ENCODE results near the gene MROH2B.
"Not testable (repeated sequence)": the region's sequence is repeated elsewhere in the genome, so short reads cannot be mapped to it uniquely, and the experiment has no call there.

The MROH2B gene

GRCh38 chr5:41087461-41087860 lies 16.3 kb upstream of the MROH2B start:
- no peak overlapping the region for H3K4me3 ChIP-seq (ENCODE audit: low read length)
- no peak overlapping the region for H3K9ac ChIP-seq (ENCODE audit: low read length)
- H3K27ac ChIP-seq (ENCODE audit: low read length): no peak overlapping the region
- H3K27me3 ChIP-seq (ENCODE audit: control insufficient read depth, insufficient read depth, low read length): no peaks in the 10 kb centered on the region
- no peaks in the 10 kb centered on the region for H3K9me3 ChIP-seq (ENCODE audit: control insufficient read depth, low read depth, low read length)
- H3K36me3 ChIP-seq (ENCODE audit: control insufficient read depth, low read depth, low read length): no peaks in the 10 kb centered on the region
- no peaks in the 10 kb centered on the region for H3K4me1 ChIP-seq (ENCODE audit: control insufficient read depth, low read depth, low read length)

GRCh38 chr5:41083306-41083705 lies 12.2 kb upstream of the MROH2B start:
- Histone ChIP-seq H3K4me3 (ENCODE audit: low read length) (no peak overlapping the region), H3K36me3 (ENCODE audit: control insufficient read depth, low read depth, low read length) (no peaks in the 10 kb centered on the region), H3K9ac (ENCODE audit: low read length) (no peak overlapping the region), H3K9me3 (ENCODE audit: control insufficient read depth, low read depth, low read length) (no peaks in the 10 kb centered on the region), H3K27ac (ENCODE audit: low read length) (no peak overlapping the region), H3K27me3 (ENCODE audit: control insufficient read depth, insufficient read depth, low read length) (no peaks in the 10 kb centered on the region), H3K4me1 (ENCODE audit: control insufficient read depth, low read depth, low read length) (no peaks in the 10 kb centered on the region)

- no peaks in the 10 kb centered on the region for H3K27me3 ChIP-seq (ENCODE audit: control insufficient read depth, insufficient read depth, low read length)
- peaks cover 3% of the 10 kb centered on the region for H3K4me1 ChIP-seq (ENCODE audit: control insufficient read depth, low read depth, low read length)
- no peak overlapping the region for H3K27ac ChIP-seq (ENCODE audit: low read length)
- H3K4me3 ChIP-seq (ENCODE audit: low read length): no peak overlapping the region
- no peaks in the 10 kb centered on the region for H3K36me3 ChIP-seq (ENCODE audit: control insufficient read depth, low read depth, low read length)
- no peaks in the 10 kb centered on the region for H3K9me3 ChIP-seq (ENCODE audit: control insufficient read depth, low read depth, low read length)
- no peak overlapping the region for H3K9ac ChIP-seq (ENCODE audit: low read length)
Observed at GRCh38 chr5:41071975-41072374, 833 bp upstream of the MROH2B start.

- Histone ChIP-seq H3K4me3 (ENCODE audit: low read length) (no peak overlapping the region), H3K27ac (ENCODE audit: low read length) (no peak overlapping the region), H3K9ac (ENCODE audit: low read length) (no peak overlapping the region), H3K4me1 (ENCODE audit: control insufficient read depth, low read depth, low read length) (peaks cover 12% of the 10 kb centered on the region), H3K27me3 (ENCODE audit: control insufficient read depth, insufficient read depth, low read length) (no peaks in the 10 kb centered on the region), H3K9me3 (ENCODE audit: control insufficient read depth, low read depth, low read length) (no peaks in the 10 kb centered on the region), H3K36me3 (ENCODE audit: control insufficient read depth, low read depth, low read length) (no peaks in the 10 kb centered on the region)
Observed at GRCh38 chr5:41067714-41068568, 3.2 kb downstream of the MROH2B start.

GRCh38 chr5:41065691-41066335 lies 5.3 kb downstream of the MROH2B start:
- Histone ChIP-seq H3K9ac (ENCODE audit: low read length) (no peak overlapping the region), H3K4me1 (ENCODE audit: control insufficient read depth, low read depth, low read length) (peaks cover 12% of the 10 kb centered on the region), H3K9me3 (ENCODE audit: control insufficient read depth, low read depth, low read length) (no peaks in the 10 kb centered on the region), H3K4me3 (ENCODE audit: low read length) (no peak overlapping the region), H3K36me3 (ENCODE audit: control insufficient read depth, low read depth, low read length) (no peaks in the 10 kb centered on the region), H3K27me3 (ENCODE audit: control insufficient read depth, insufficient read depth, low read length) (no peaks in the 10 kb centered on the region), H3K27ac (ENCODE audit: low read length) (no peak overlapping the region)

- no peak overlapping the region for H3K9ac ChIP-seq (ENCODE audit: low read length)
- no peaks in the 10 kb centered on the region for H3K27me3 ChIP-seq (ENCODE audit: control insufficient read depth, insufficient read depth, low read length)
- H3K27ac ChIP-seq (ENCODE audit: low read length): no peak overlapping the region
- H3K36me3 ChIP-seq (ENCODE audit: control insufficient read depth, low read depth, low read length): no peaks in the 10 kb centered on the region
- H3K9me3 ChIP-seq (ENCODE audit: control insufficient read depth, low read depth, low read length): no peaks in the 10 kb centered on the region
- no peaks in the 10 kb centered on the region for H3K4me1 ChIP-seq (ENCODE audit: control insufficient read depth, low read depth, low read length)
- H3K4me3 ChIP-seq (ENCODE audit: low read length): no peak overlapping the region
Observed at GRCh38 chr5:41057940-41058339, 13.2 kb downstream of the MROH2B start.

- no peaks in the 10 kb centered on the region for H3K27me3 ChIP-seq (ENCODE audit: control insufficient read depth, insufficient read depth, low read length)
- no peak overlapping the region for H3K4me3 ChIP-seq (ENCODE audit: low read length)
- H3K9me3 ChIP-seq (ENCODE audit: control insufficient read depth, low read depth, low read length): no peaks in the 10 kb centered on the region
- H3K36me3 ChIP-seq (ENCODE audit: control insufficient read depth, low read depth, low read length): no peaks in the 10 kb centered on the region
- H3K27ac ChIP-seq (ENCODE audit: low read length): no peak overlapping the region
- no peaks in the 10 kb centered on the region for H3K4me1 ChIP-seq (ENCODE audit: control insufficient read depth, low read depth, low read length)
- H3K9ac ChIP-seq (ENCODE audit: low read length): no peak overlapping the region
Observed at GRCh38 chr5:41057231-41057630, 13.9 kb downstream of the MROH2B start.

GRCh38 chr5:41048986-41049385 lies 22.2 kb downstream of the MROH2B start:
- H3K9ac ChIP-seq (ENCODE audit: low read length): no peak overlapping the region
- no peaks in the 10 kb centered on the region for H3K27me3 ChIP-seq (ENCODE audit: control insufficient read depth, insufficient read depth, low read length)
- no peaks in the 10 kb centered on the region for H3K9me3 ChIP-seq (ENCODE audit: control insufficient read depth, low read depth, low read length)
- no peak overlapping the region for H3K4me3 ChIP-seq (ENCODE audit: low read length)
- H3K36me3 ChIP-seq (ENCODE audit: control insufficient read depth, low read depth, low read length): no peaks in the 10 kb centered on the region
- no peaks in the 10 kb centered on the region for H3K4me1 ChIP-seq (ENCODE audit: control insufficient read depth, low read depth, low read length)
- H3K27ac ChIP-seq (ENCODE audit: low read length): no peak overlapping the region

GRCh38 chr5:41043109-41043747 lies 27.9 kb downstream of the MROH2B start:
- Histone ChIP-seq H3K9me3 (ENCODE audit: control insufficient read depth, low read depth, low read length) (no peaks in the 10 kb centered on the region), H3K4me3 (ENCODE audit: low read length) (no peak overlapping the region), H3K9ac (ENCODE audit: low read length) (no peak overlapping the region), H3K27me3 (ENCODE audit: control insufficient read depth, insufficient read depth, low read length) (no peaks in the 10 kb centered on the region), H3K36me3 (ENCODE audit: control insufficient read depth, low read depth, low read length) (no peaks in the 10 kb centered on the region), H3K4me1 (ENCODE audit: control insufficient read depth, low read depth, low read length) (no peaks in the 10 kb centered on the region), H3K27ac (ENCODE audit: low read length) (no peak overlapping the region)

GRCh38 chr5:41032973-41033372 lies 38.2 kb downstream of the MROH2B start:
- no peaks in the 10 kb centered on the region for H3K4me1 ChIP-seq (ENCODE audit: control insufficient read depth, low read depth, low read length)
- no peaks in the 10 kb centered on the region for H3K36me3 ChIP-seq (ENCODE audit: control insufficient read depth, low read depth, low read length)
- H3K9ac ChIP-seq (ENCODE audit: low read length): no peak overlapping the region
- H3K27ac ChIP-seq (ENCODE audit: low read length): no peak overlapping the region
- H3K27me3 ChIP-seq (ENCODE audit: control insufficient read depth, insufficient read depth, low read length): no peaks in the 10 kb centered on the region
- no peaks in the 10 kb centered on the region for H3K9me3 ChIP-seq (ENCODE audit: control insufficient read depth, low read depth, low read length)
- no peak overlapping the region for H3K4me3 ChIP-seq (ENCODE audit: low read length)

- not testable (repeated sequence) for H3K36me3 ChIP-seq (ENCODE audit: control insufficient read depth, low read depth, low read length); H3K4me1 ChIP-seq (ENCODE audit: control insufficient read depth, low read depth, low read length); H3K9ac ChIP-seq (ENCODE audit: low read length); H3K27ac ChIP-seq (ENCODE audit: low read length); H3K9me3 ChIP-seq (ENCODE audit: control insufficient read depth, low read depth, low read length); H3K27me3 ChIP-seq (ENCODE audit: control insufficient read depth, insufficient read depth, low read length); H3K4me3 ChIP-seq (ENCODE audit: low read length)
Observed at GRCh38 chr5:41022600-41022999, 48.5 kb downstream of the MROH2B start.

Data from iPS-18a (cell line).